ENCODE results near the gene GOLGA5. TPM values are rescaled to one million over a fixed set of nuclear protein-coding genes. Genes with fewer than 3 reads are reported as not detected.
"Not testable (repeated sequence)": the region's sequence is repeated elsewhere in the genome, so short reads cannot be mapped to it uniquely, and the experiment has no call there.

GOLGA5 gene
- total and polyA plus RNA-seq, 2 of the 13 experiments (the other 11 are each of a cell fraction or from before 2014, with no cell fraction given), result 31.0 to 40.0 TPM

- Histone ChIP-seq H2AFZ (ENCODE audit: low read length) (no peak overlapping the region), H3K9ac (ENCODE audit: insufficient read depth, low read depth, low read length) (no peak overlapping the region), H3K36me3 (replicated peaks in 1 of 2; ENCODE audit: control insufficient read depth in 1 of 2, insufficient read depth in 2 of 2, low read length in 2 of 2) (no peaks in the 10 kb centered on the region), H3K79me2 (ENCODE audit: insufficient read depth, low read length) (no peaks in the 10 kb centered on the region), H3K4me3 (replicated peaks in 1 of 3; ENCODE audit: insufficient read depth in 1 of 3, low read depth in 2 of 3, low read length in 3 of 3) (no peak overlapping the region), H3K4me1 (ENCODE audit: insufficient read depth, low read length) (peaks cover 10% of the 10 kb centered on the region; the same call in 1 of the 2 replicates), H3K9me3 (ENCODE audit: low read length) (no peaks in the 10 kb centered on the region), H3K27ac (ENCODE audit: extremely low read length, insufficient read depth, low read length) (no peak overlapping the region), H4K20me1 (ENCODE audit: insufficient read depth, low read length) (no peaks in the 10 kb centered on the region), H3K4me2 (ENCODE audit: low read depth, low read length) (no peak overlapping the region), H3K27me3 (ENCODE audit: control insufficient read depth in 1 of 2, insufficient read depth in 2 of 2, low read length in 2 of 2) (no peaks in the 10 kb centered on the region)
- ATAC-seq (no peak), FAIRE-seq (no peak), DNase-seq (ENCODE audit: low spot score) (no peak)
- BruUV-seq (replicated peaks), result no TSS peak
- WGBS (ENCODE audit: low lambda C conversion rate), result 7% methylated on average over 2 of the region's 2 CpGs
- in situ Hi-C loops (cut with HindIII; ENCODE audit: extremely low pct_ligation_motif_present, low pct_unique_long_range_greater_than_20kb) (no loop called here), intact Hi-C loops (cut with micrococcal nuclease; ENCODE audit: unreplicated experiment) (no loop called here)
- POLR2A ChIA-PET, result no interaction called here
- CTCF ChIA-PET (ENCODE audit: low intra/inter-chr PET ratio, low total read pairs), result no interaction called here
- no peak for TF ChIP-seq RFXAP (CRISPR knock-in tag; IDR thresholded peaks at IDR 0.05; ENCODE audit: borderline replicate concordance)
- TF ChIP-seq MAFK (conservative IDR thresholded peaks at IDR 0.05 in 1 of 2, IDR thresholded peaks at IDR 0.05 in 1 of 2; ENCODE audit: low read length in 2 of 2), result peak; percentile 11 to 43; a peak in 2 of 4 replicates
- TF ChIP-seq MAFF (IDR thresholded peaks at IDR 0.05; ENCODE audit: low read depth, low read length), result peak; percentile 40
- no peak for TF ChIP-seq SSRP1 (CRISPR knock-in tag; IDR thresholded peaks at IDR 0.05)
- TF ChIP-seq ZNF33A (CRISPR knock-in tag; IDR thresholded peaks at IDR 0.05; ENCODE audit: borderline replicate concordance), result no peak
Observed at GRCh38 chr14:92850492-92850891, 56.4 kb downstream of the GOLGA5 start.

GRCh38 chr14:92853136-92853535 lies 59.0 kb downstream of the GOLGA5 start:
- in situ Hi-C loops (cut with HindIII; ENCODE audit: extremely low pct_ligation_motif_present, low pct_unique_long_range_greater_than_20kb); POLR2A ChIA-PET; intact Hi-C loops (cut with micrococcal nuclease; ENCODE audit: unreplicated experiment); H3K79me2 ChIP-seq (ENCODE audit: insufficient read depth, low read length); H3K36me3 ChIP-seq (replicated peaks in 1 of 2; ENCODE audit: control insufficient read depth in 1 of 2, insufficient read depth in 2 of 2, low read length in 2 of 2); FAIRE-seq; H3K4me1 ChIP-seq (ENCODE audit: insufficient read depth, low read length); H3K27me3 ChIP-seq (ENCODE audit: control insufficient read depth in 1 of 2, insufficient read depth in 2 of 2, low read length in 2 of 2); DNase-seq (ENCODE audit: low spot score); H4K20me1 ChIP-seq (ENCODE audit: insufficient read depth, low read length); H3K9me3 ChIP-seq (ENCODE audit: low read length); BruUV-seq (replicated peaks); H3K9ac ChIP-seq (ENCODE audit: insufficient read depth, low read depth, low read length); ATAC-seq; H2AFZ ChIP-seq (ENCODE audit: low read length); H3K27ac ChIP-seq (ENCODE audit: extremely low read length, insufficient read depth, low read length); H3K4me3 ChIP-seq (replicated peaks in 1 of 3; ENCODE audit: insufficient read depth in 1 of 3, low read depth in 2 of 3, low read length in 3 of 3); CTCF ChIA-PET (ENCODE audit: low intra/inter-chr PET ratio, low total read pairs); TF ChIP-seq FOXA1 (IDR thresholded peaks at IDR 0.05): not testable (repeated sequence)
- H3K4me2 ChIP-seq (ENCODE audit: low read depth, low read length), result peak overlapping the region; percentile 7; the same call in 1 of the 2 replicates
- TF ChIP-seq FOXA3 (CRISPR knock-in tag; IDR thresholded peaks at IDR 0.05), result 0 out of 2 replicates have a peak, but pooled peaks have one; percentile 14
- 0 out of 2 replicates have a peak, but pooled peaks have one; percentile 21 for TF ChIP-seq THAP9 (CRISPR knock-in tag; IDR thresholded peaks at IDR 0.05; ENCODE audit: borderline replicate concordance)
- TF ChIP-seq FOXA1 (CRISPR knock-in tag; IDR thresholded peaks at IDR 0.05), result peak; percentile 56; the same call in 1 of the 2 replicates
- TF ChIP-seq ZNF281 (CRISPR knock-in tag; IDR thresholded peaks at IDR 0.05; ENCODE audit: borderline replicate concordance), result peak; percentile 77; the same call in 1 of the 2 replicates
- WGBS (ENCODE audit: low lambda C conversion rate), result 56% methylated on average over 3 of the region's 8 CpGs

Measured in HepG2 (cell line).